ENCODE results near the gene SEMA3C. TPM values are rescaled to one million over a fixed set of nuclear protein-coding genes. Genes with fewer than 3 reads are reported as not detected.

The SEMA3C gene
- total and polyA plus RNA-seq, 2 donors (not counting 3 experiments of a cell fraction or from before 2014, with no cell fraction given): 0.01 to 0.09 TPM

GRCh38 chr7:80763704-80764103, 155.1 kb downstream of the SEMA3C start:
- H3K4me3 ChIP-seq (replicated peaks in 1 of 3; ENCODE audit: insufficient read depth in 1 of 3, low read depth in 1 of 3, low read length in 3 of 3): no peak overlapping the region
- DNase-seq (ENCODE audit: low read depth, low spot score): no peak
- H3K27me3 ChIP-seq (ENCODE audit: control insufficient read depth in 2 of 2, insufficient read depth in 2 of 2, low read length in 2 of 2): no peaks in the 10 kb centered on the region
- H2AFZ ChIP-seq (ENCODE audit: low read depth, low read length): no peak overlapping the region
- no TSS peak for BruUV-seq (replicated peaks)
- TF ChIP-seq CTCF (IDR thresholded peaks at IDR 0.05; ENCODE audit: extremely low read depth in 1 of 2, insufficient read depth in 1 of 2, low read depth in 1 of 2, low read length in 2 of 2) (no peak), JUN (IDR thresholded peaks at IDR 0.05; ENCODE audit: borderline replicate concordance, insufficient read depth, insufficient read length, low read depth) (no peak), POLR2A (IDR thresholded peaks at IDR 0.05; ENCODE audit: low read depth, low read length) (no peak), POLR2AphosphoS5 (IDR thresholded peaks at IDR 0.05; ENCODE audit: insufficient read depth, low read depth, low read length) (no peak), GATA2 (IDR thresholded peaks at IDR 0.05; ENCODE audit: insufficient read depth, insufficient read length, low read depth, low read length) (no peak), MYC (IDR thresholded peaks at IDR 0.05; ENCODE audit: low read depth, low read length) (no peak), EZH2 (IDR thresholded peaks at IDR 0.05; ENCODE audit: borderline replicate concordance, low read depth, low read length, severe bottlenecking) (no peak), MAX (IDR thresholded peaks at IDR 0.05; ENCODE audit: insufficient read depth, insufficient read length) (no peak), FOS (IDR thresholded peaks at IDR 0.05; ENCODE audit: borderline replicate concordance, insufficient read depth, low read length) (no peak)
- H3K79me2 ChIP-seq (ENCODE audit: control insufficient read depth, insufficient read depth, low read length): no peaks in the 10 kb centered on the region
- H3K9me3 ChIP-seq (replicated peaks; ENCODE audit: control insufficient read depth, insufficient read depth, low read length): no peaks in the 10 kb centered on the region
- ChIA-PET POLR2A (no interaction called here), CTCF (no interaction called here)
- no peak overlapping the region for H3K27ac ChIP-seq (ENCODE audit: insufficient read depth, low read depth, low read length)
- H3K4me1 ChIP-seq (ENCODE audit: control insufficient read depth, extremely low read depth, insufficient read depth, low read length): no peaks in the 10 kb centered on the region
- intact Hi-C loops (cut with micrococcal nuclease) (no loop called here), dilution Hi-C loops (cut with MboI; ENCODE audit: extremely low pct_ligation_motif_present, low sequenced_read_pairs) (no loop called here)
- no peaks in the 10 kb centered on the region for H4K20me1 ChIP-seq (replicated peaks; ENCODE audit: control insufficient read depth, extremely low read depth, insufficient read depth, low read length)
- H3K9me1 ChIP-seq (replicated peaks; ENCODE audit: control insufficient read depth, extremely low read depth, insufficient read depth, low read length): no peaks in the 10 kb centered on the region
- H3K36me3 ChIP-seq (ENCODE audit: control insufficient read depth in 2 of 2, extremely low read depth in 1 of 2, insufficient read depth in 2 of 2, low read length in 2 of 2): no peaks in the 10 kb centered on the region
- FAIRE-seq: no peak
- no peak overlapping the region for H3K4me2 ChIP-seq (ENCODE audit: insufficient read depth, low read length)
- no peak overlapping the region for H3K9ac ChIP-seq (replicated peaks; ENCODE audit: extremely low read depth, insufficient read depth, low read length)
